Colon (tissue), 2 donors: Measurements from ENCODE around the gene ATP13A5.

Experiments used
- FAIRE-seq: peaks from 2 replicates; lab custom pipeline; 2012; peaks lifted over from hg19 to GRCh38; lab: Jason Lieb, UNC
- donor health status: control.
- donor health status: control.

ATP13A5 gene

GRCh38 chr3:193269343-193270028, 109.1 kb downstream of the ATP13A5 start:
- no peak for FAIRE-seq

GRCh38 chr3:193262707-193263106, 115.8 kb downstream of the ATP13A5 start:
- FAIRE-seq: no peak

- FAIRE-seq: no peak
These were observed 116.6 kb downstream of the ATP13A5 start for GRCh38 chr3:193261970-193262369.

- FAIRE-seq: no peak
These were observed 124.4 kb downstream of the ATP13A5 start for GRCh38 chr3:193253986-193254660.

- FAIRE-seq: no peak
These were observed 128.1 kb downstream of the ATP13A5 start for GRCh38 chr3:193250492-193250891.

- FAIRE-seq: no peak
These were observed 129.6 kb downstream of the ATP13A5 start for GRCh38 chr3:193248848-193249468.

GRCh38 chr3:193243571-193243970, 135.0 kb downstream of the ATP13A5 start:
- no peak for FAIRE-seq

- no peak for FAIRE-seq
These were observed 136.8 kb downstream of the ATP13A5 start for GRCh38 chr3:193241716-193242115.

GRCh38 chr3:193240850-193241706, 137.5 kb downstream of the ATP13A5 start, which contains the start of gene PLAAT1:
Gene PLAAT1 (plus strand): TSS chr3:193241222. CDS start chr3:193255651, 14,429 bp downstream.
- no peak for FAIRE-seq

- no peak for FAIRE-seq
These were observed 138.1 kb downstream of the ATP13A5 start for GRCh38 chr3:193240436-193240849.

GRCh38 chr3:193237030-193237429, 141.5 kb downstream of the ATP13A5 start:
- FAIRE-seq: no peak

GRCh38 chr3:193236599-193236998, 142.0 kb downstream of the ATP13A5 start:
- FAIRE-seq: no peak

- FAIRE-seq: no peak
These were observed 147.4 kb downstream of the ATP13A5 start for GRCh38 chr3:193231201-193231600.

GRCh38 chr3:193230610-193231009, 147.9 kb downstream of the ATP13A5 start:
- no peak for FAIRE-seq

GRCh38 chr3:193229851-193230420, 148.6 kb downstream of the ATP13A5 start:
- no peak for FAIRE-seq

- no peak for FAIRE-seq
These were observed 150.3 kb downstream of the ATP13A5 start for GRCh38 chr3:193228206-193228605.

GRCh38 chr3:193225302-193226125, 153.0 kb downstream of the ATP13A5 start:
- FAIRE-seq: no peak
